DMS 273 (cell line): ENCODE results near the gene TMEM44.
"Not testable (repeated sequence)": the region's sequence is repeated elsewhere in the genome, so short reads cannot be mapped to it uniquely, and the experiment has no call there.

ENCODE experiments used
- DNase-seq: peaks from one replicate; lab custom pipeline; 2025; ENCODE audit not compliant: unreplicated experiment; lab: John Stamatoyannopoulos, UW

The TMEM44 gene

DNA sequence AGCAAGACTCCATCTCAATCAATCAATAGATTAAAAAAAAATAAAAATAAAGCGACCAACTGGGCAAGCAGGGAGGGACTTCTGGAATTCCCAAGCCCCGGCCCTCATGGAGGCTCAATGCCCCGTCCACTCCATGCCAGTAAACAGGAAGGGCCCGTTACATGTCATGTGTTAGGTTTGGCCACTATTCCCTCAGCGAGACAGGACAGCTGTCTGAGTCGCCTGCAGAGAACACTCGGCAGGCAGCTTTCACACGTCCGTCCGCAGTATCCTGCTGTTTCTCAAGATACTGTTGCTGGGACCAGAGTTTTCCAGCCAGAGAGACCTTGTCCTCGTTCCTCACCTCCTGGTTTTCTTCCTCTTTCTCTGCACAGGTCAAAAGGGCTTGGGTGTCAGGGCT, 18.0 kb downstream of the TMEM44 start:
- DNase-seq: no peak

DNA sequence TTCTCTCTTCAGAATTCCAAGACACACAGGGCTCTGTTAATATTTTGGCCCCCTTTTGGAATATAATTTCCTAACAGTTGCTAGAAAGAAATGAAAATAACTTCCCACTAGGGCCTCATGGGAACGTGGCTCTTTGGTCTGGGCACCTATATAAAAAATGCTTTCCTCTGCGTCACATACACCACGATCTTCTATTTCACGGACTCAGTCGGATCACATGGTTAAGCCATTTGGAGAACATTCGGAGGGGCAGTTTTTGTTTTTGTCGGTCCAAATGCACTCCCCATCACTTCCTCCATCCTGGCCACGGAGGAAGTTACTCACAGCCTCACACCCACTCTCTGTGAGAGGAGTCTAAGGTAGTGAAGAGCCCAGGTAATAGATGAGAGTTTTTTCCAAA, 21.0 kb downstream of the TMEM44 start:
- DNase-seq: no peak

GRCh38 chr3:194610689-194611088, 22.5 kb downstream of the TMEM44 start:
- no peak for DNase-seq

DNA sequence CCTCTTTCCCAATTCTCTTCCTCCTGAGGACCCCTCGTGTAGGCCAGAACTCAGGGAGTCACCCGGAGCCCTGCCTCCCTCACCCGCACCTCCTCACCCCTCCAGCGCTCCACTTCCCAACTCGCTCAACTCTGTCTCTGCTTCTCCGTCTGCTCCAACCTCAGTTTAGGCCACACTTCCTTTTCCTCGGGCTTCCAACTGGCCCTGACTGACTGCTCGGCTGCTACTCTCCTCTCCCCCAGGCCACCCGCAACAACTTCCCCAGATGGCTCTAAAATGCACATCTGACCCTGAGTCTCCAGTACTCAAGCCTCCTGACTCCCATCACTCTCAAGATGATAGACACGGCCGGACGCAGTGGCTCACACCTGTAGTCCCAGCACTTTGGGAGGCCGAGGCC, 23.6 kb downstream of the TMEM44 start:
- no peak for DNase-seq

DNA sequence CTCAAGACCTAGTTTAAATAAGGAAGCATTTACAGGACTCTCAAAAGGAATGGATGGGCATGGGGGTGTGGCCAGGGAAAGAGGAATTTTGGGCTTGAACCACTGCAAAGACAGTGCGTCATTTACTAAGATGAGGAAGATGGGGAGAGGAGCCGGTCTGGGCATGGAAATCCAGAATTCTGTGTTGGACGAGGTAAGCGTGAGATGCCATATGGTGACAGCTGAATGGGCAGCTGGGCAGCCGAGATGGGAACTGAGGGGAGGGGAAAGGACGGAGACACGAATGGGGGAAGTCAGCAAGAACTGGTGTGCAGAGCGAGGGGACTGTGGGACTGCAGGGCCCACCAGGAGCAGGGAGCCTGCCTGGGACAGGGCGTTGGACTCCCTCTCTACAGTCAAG, 24.2 kb downstream of the TMEM44 start:
- peak; percentile 82 for DNase-seq

GRCh38 chr3:194607592-194608389, 25.4 kb downstream of the TMEM44 start:
- peak; percentile 60 for DNase-seq

DNA sequence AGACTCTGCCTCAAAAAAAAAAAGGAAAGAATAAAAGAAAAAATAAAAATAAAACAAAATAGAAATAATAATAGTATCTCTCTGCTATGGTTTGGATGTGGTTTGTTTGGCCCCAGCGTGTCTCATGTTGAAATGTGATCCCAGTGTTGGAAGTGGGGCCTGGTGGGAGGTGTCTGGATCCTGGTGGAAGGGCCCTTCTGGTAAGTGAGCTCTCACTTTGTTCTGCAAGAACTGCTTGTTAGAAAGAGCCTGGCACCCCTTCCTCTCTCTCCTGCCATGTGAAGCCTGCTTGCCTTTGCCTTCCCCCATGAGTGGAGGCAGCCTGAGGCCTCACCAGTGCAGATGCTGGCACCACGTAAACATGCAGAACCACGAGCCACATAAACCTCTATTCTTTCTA, 26.3 kb downstream of the TMEM44 start:
- DNase-seq: peak; percentile 32

GRCh38 chr3:194606163-194606562, 27.1 kb downstream of the TMEM44 start:
- DNase-seq: no peak

DNA sequence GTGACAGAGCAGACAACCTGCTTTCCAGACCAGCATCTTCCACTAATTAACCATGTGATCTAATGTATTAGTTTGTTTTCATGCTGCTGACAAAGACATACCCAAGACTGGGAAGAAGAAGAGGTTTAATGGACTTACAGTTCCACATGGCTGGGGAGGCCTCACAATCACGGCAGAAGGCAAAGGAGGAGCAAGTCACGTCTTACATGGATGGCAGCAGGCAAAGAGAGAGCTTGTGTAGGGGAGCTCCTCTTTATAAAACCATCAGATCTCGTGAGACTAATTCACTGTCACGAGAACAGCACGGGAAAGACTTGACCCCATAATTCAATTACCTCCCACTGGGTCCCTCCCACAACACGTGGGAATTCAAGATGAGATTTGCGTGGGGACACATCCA, 27.9 kb downstream of the TMEM44 start:
- not testable (repeated sequence) for DNase-seq

DNA sequence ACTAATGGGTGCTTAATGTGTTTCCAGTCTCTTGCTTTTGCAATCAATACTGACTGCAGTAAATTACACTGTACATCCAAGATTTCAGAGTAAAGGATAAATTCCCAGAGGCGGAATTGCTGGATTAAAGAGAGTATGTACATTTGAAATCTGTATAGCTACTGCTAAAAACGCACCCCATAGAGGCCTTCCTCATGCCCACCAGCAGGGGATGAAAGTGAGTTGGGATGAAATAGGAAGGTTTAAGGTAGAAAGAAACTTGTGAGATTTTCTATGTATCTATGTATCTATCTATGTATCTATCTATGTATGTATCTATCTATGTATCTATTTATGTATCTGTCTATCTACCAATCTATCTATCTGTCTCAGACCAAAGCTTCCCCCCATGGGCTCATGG, 28.4 kb downstream of the TMEM44 start:
- peak; percentile 43 for DNase-seq

DNA sequence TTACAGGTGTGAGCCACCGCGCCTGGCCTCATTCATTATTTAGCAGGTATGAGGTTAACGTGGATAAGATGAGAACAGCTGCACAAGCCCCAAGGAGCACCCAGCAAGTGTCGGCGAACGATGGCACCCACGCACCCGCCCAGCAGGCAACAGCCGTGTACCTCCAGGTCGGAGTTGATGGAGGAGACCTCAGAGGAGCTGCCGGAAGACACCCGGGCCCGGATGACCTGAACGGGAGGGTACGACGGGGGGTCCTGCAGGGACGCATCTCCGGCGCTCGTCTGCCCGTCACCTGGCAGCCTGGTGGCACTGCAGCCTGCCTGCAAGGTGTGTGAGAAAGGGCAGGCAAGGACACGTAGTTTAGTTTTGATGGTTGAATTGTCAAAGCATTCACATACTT, 29.1 kb downstream of the TMEM44 start:
- no peak for DNase-seq

GRCh38 chr3:194602669-194603171, 30.5 kb downstream of the TMEM44 start:
- no peak for DNase-seq

GRCh38 chr3:194598771-194599557, 34.3 kb downstream of the TMEM44 start:
- DNase-seq: no peak

- no peak for DNase-seq
These were observed 36.3 kb downstream of the TMEM44 start for GRCh38 chr3:194596906-194597305.

GRCh38 chr3:194592798-194593752, 40.1 kb downstream of the TMEM44 start:
- DNase-seq: peak; percentile 90

- DNase-seq: no peak
These were observed 44.5 kb downstream of the TMEM44 start for GRCh38 chr3:194588741-194589140.

DNA sequence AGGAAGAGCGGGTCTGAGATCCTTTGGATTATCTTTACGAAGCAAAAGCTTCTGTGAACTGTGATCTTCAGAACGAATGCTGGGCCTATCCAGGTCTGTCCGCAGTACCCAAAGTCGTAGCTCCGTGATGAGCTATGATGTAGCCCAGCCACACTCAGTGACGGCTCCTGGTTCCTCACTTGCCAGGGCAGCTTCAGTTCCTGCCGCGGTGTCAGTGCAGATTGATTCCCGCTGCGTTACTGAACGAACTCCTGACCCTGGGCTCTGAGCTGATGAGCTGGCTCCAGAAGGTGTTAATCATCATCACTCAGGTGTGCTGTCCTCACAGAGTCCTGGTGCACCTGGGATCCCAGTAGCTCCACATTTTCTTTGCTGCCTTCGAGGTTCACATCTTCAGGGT, 45.0 kb downstream of the TMEM44 start:
- DNase-seq: no peak

DNA sequence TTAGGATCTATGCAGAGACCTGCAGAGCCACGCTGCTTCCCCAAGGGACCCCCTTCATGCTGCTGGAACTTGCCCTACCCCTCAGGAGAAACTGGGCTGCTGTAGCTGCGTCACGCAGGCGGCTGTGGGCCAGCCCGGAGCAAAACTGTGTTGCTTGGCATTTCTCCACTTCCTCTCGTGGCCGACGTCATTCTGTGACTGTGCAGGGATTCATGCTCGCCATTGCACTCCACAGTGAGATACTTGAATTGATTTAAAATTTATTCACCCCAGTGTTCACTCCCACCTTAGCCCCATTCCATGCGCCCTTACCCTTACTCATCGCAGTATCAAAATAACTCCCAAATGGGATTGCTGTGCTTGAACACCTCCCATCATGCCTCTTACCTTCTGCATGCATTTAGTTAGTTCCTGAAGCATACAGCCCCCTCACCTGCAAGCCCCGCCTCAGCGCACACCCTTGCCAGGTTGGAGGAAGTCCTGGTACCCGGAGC, 45.7 kb downstream of the TMEM44 start:
- DNase-seq: no peak

GRCh38 chr3:194586836-194587235, 46.4 kb downstream of the TMEM44 start:
- DNase-seq: no peak

DNA sequence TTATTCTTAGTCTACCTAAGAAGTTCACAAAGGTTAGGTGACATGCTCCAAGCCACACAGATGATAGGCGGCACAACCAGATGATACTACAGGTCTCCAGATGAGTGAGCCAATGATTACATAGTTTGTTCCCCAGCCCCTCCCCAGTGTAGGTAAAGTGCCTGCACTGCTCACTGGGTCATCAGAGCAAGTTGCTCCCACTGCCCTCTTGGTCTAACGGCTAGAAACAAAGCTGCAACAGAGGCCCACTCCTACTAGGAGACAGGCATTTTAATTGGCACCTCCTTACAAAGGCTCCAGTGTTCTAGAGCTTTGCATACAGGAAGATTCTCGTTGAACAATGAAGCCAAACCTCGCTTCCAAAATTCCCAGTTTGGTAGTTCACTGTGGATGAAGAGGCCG, 47.3 kb downstream of the TMEM44 start:
- no peak for DNase-seq

- no peak for DNase-seq
These were observed 48.4 kb downstream of the TMEM44 start for GRCh38 chr3:194584866-194585265.
